Breast epithelium (tissue), 3 donors: ENCODE measurements around the gene TYRP1.

ENCODE experiments used
- CTCF ChIP-seq, 3 donors: fragments of 450-650 bp; IDR thresholded peaks; one replicate each; pipeline ENCODE4 v1.5.1; 2016 to 2017; ENCODE audit warnings: antibody characterized with exemption in 3 of 3, mild to moderate bottlenecking in 3 of 3, moderate library complexity in 3 of 3
- POLR2AphosphoS5 ChIP-seq, 3 donors: sonication (generic); formaldehyde crosslinking; IDR thresholded peaks; one replicate each; pipeline ENCODE4 v1.6.1; 2017; ENCODE audit warnings: antibody characterized with exemption in 3 of 3

GRCh38 chr9:12723409-12724028 lies 30.3 kb downstream of the TYRP1 start:
- TF ChIP-seq CTCF (IDR thresholded peaks at IDR 0.05) (peak in 1 of 3 donors; percentile 40), POLR2AphosphoS5 (IDR thresholded peaks at IDR 0.05) (no peak)
